Measurements from ENCODE around the gene NOSIP.

Gene NOSIP

DNA sequence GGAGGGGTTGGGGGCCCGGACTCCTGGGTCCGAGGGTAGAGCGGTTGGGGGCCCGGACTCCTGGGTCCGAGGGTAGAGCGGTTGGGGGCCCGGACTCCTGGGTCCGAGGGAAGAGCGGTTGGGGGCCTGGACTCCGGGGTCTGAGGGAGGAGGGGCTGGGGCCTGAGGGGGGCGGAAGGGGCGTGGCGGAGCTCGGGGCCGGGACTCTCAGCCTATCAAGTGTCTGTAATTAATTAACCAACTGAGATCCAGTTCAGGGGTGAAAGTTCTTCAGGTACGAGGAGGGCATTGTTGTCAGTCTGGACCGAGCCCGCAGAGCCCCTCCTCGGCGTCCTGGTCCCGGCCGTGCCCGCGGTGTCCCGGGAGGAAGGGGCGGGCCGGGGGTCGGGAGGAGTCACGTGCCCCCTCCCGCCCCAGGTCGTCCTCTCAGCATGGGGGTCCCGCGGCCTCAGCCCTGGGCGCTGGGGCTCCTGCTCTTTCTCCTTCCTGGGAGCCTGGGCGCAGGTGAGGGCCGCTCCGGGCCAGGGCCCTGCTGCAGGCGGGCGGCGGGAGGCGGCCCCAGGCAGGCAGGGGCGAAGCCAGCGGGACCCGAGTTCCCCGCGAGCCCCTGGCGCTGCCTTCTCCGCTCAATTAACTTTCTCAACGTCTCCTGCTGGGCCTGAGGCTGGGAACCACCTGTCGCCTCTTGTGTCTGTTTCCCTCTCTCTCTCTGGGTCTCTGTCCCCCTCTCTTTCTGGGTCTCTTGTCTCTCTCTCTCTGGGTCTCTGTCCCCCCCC is 67.2 kb downstream of the NOSIP start:
- TF ChIP-seq FOXP2 (optimal IDR thresholded peaks at IDR 0.05; ENCODE audit: borderline replicate concordance, extremely low read depth, extremely low read length, insufficient read depth) (no peak), TAF1 (IDR thresholded peaks at IDR 0.05; ENCODE audit: borderline replicate concordance, insufficient read depth, low read length) (no peak), SIN3A (IDR thresholded peaks at IDR 0.05; ENCODE audit: borderline replicate concordance, insufficient read depth, low read length) (no peak), POLR2AphosphoS5 (IDR thresholded peaks at IDR 0.05; ENCODE audit: low read depth, low read length) (no peak)
- TF ChIP-seq, protein P1, sequence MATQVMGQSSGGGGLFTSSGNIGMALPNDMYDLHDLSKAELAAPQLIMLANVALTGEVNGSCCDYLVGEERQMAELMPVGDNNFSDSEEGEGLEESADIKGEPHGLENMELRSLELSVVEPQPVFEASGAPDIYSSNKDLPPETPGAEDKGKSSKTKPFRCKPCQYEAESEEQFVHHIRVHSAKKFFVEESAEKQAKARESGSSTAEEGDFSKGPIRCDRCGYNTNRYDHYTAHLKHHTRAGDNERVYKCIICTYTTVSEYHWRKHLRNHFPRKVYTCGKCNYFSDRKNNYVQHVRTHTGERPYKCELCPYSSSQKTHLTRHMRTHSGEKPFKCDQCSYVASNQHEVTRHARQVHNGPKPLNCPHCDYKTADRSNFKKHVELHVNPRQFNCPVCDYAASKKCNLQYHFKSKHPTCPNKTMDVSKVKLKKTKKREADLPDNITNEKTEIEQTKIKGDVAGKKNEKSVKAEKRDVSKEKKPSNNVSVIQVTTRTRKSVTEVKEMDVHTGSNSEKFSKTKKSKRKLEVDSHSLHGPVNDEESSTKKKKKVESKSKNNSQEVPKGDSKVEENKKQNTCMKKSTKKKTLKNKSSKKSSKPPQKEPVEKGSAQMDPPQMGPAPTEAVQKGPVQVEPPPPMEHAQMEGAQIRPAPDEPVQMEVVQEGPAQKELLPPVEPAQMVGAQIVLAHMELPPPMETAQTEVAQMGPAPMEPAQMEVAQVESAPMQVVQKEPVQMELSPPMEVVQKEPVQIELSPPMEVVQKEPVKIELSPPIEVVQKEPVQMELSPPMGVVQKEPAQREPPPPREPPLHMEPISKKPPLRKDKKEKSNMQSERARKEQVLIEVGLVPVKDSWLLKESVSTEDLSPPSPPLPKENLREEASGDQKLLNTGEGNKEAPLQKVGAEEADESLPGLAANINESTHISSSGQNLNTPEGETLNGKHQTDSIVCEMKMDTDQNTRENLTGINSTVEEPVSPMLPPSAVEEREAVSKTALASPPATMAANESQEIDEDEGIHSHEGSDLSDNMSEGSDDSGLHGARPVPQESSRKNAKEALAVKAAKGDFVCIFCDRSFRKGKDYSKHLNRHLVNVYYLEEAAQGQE (IDR thresholded peaks at IDR 0.05; ENCODE audit: insufficient read depth in 1 of 2, low read depth in 2 of 2, low read length in 2 of 2) = no peak

DNA sequence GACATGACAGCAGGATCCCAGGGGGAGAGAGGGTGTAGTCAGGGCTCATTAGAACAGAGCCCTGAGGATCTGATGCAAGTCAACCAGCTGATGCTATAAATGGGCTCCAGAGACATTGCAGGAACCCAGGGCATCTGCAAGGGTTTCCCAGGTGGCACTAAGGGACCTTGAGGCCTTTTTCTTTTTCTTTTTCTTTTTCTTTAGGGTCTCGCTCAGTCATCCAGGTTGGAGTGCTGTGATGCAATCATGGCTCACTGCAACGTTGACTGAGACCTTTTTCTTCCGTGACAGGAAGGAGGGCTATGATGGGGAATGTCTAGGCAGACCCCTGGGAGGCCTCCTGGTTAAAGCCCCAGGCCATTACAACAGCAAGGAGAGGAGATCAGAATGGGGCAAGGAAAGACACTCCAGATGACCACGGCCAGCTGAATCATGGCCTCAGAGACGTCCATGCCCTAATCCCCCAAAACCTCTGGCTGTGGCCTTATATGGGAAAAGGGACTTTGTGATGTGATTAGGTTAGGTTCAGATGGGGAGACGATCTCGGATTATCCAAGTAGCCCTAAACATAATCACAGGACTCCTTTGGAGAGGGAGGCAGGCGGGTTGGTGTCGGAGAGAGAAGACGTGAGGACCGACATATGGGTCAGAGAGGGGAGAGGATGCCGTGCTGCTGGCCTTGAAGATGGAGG is 72.4 kb downstream of the NOSIP start:
- no peak for TF ChIP-seq POLR2AphosphoS5 (IDR thresholded peaks at IDR 0.05; ENCODE audit: low read depth, low read length)
- no peak for TF ChIP-seq FOXP2 (optimal IDR thresholded peaks at IDR 0.05; ENCODE audit: borderline replicate concordance, extremely low read depth, extremely low read length, insufficient read depth)

DNA sequence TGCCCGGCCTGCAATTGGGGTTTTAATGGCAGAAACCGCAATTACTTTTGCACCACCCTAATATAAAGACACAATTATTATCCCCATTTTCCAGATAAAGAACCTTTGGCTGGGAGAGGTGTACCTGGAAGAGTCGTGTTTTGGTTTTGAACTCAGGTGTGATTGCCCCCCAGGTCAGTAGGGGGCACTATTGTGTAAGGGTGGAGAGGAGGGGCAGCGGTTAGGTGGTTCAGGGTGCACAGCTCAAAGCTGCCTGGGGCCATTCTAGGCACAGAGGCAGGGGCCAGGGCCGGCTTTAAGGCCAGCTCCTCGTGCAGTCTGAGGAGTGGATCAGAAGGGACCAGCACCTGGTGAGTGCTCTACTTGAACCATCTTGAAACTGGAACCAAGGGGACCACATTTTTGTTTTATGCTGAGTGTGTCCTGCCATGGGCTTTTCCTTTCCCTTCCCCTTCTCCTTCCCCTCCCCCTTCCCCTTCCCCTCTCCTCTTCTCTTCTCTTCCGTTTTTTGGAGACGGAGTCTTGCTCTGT is 73.7 kb downstream of the NOSIP start:
- TF ChIP-seq TAF1 (IDR thresholded peaks at IDR 0.05; ENCODE audit: borderline replicate concordance, insufficient read depth, low read length) = no peak
- no peak for TF ChIP-seq FOXP2 (optimal IDR thresholded peaks at IDR 0.05; ENCODE audit: borderline replicate concordance, extremely low read depth, extremely low read length, insufficient read depth)
- no peak for TF ChIP-seq POLR2AphosphoS5 (IDR thresholded peaks at IDR 0.05; ENCODE audit: low read depth, low read length)
- TF ChIP-seq, protein P1 (IDR thresholded peaks at IDR 0.05; ENCODE audit: insufficient read depth in 1 of 2, low read depth in 2 of 2, low read length in 2 of 2) = no peak
- no peak for TF ChIP-seq SIN3A (IDR thresholded peaks at IDR 0.05; ENCODE audit: borderline replicate concordance, insufficient read depth, low read length)
